NT2/D1 (cell line): Measurements from ENCODE around the gene PGP.

ENCODE experiments used
- SUZ12 ChIP-seq: IDR thresholded peaks from 2 replicates; pipeline ENCODE4 v1.6.1; 2011; ENCODE audit not compliant: insufficient read length, insufficient read depth; ENCODE audit errors: extremely low read depth
- YY1 ChIP-seq: IDR thresholded peaks from 2 replicates; pipeline ENCODE4 v1.6.1; 2011; ENCODE audit not compliant: insufficient read length, insufficient read depth

- TF ChIP-seq YY1 (no peak), SUZ12 (no peak)
Observed at GRCh38 chr16:2229632-2230250, 15.1 kb upstream of the PGP start.
